Activated T-helper 9 cell treated with anti-CD3 and anti-CD28 coated beads, Interleukin-2, amount 50 U/mL, for 16 hours (primary cell): ENCODE measurements around the gene B4GALNT1.
"Not testable (repeated sequence)": the region's sequence is repeated elsewhere in the genome, so short reads cannot be mapped to it uniquely, and the experiment has no call there.

Experiments used
- DNase-seq: peaks from one replicate; pipeline ENCODE4 v3.0.0-alpha.2; 2020; ENCODE audit warnings: low read depth

Gene B4GALNT1

GRCh38 chr12:57620936-57621496, 12.0 kb downstream of the B4GALNT1 start:
- DNase-seq, result no peak

- no peak for DNase-seq
These were observed 12.6 kb downstream of the B4GALNT1 start for GRCh38 chr12:57620245-57620935.

- DNase-seq, result no peak
These were observed 13.4 kb downstream of the B4GALNT1 start for GRCh38 chr12:57619434-57620244.

GRCh38 chr12:57618966-57619433, 14.0 kb downstream of the B4GALNT1 start:
- DNase-seq, result no peak

- DNase-seq, result not testable (repeated sequence)
These were observed 14.6 kb downstream of the B4GALNT1 start for GRCh38 chr12:57618431-57618830.

GRCh38 chr12:57617942-57618341, 15.1 kb downstream of the B4GALNT1 start:
- no peak for DNase-seq

GRCh38 chr12:57616383-57617101, 16.5 kb downstream of the B4GALNT1 start:
- DNase-seq, result no peak

- no peak for DNase-seq
These were observed 17.4 kb downstream of the B4GALNT1 start for GRCh38 chr12:57615637-57616036.

GRCh38 chr12:57614948-57615500, 18.0 kb downstream of the B4GALNT1 start:
- no peak for DNase-seq

GRCh38 chr12:57614178-57614947, 18.6 kb downstream of the B4GALNT1 start:
- no peak for DNase-seq

- no peak for DNase-seq
These were observed 19.4 kb downstream of the B4GALNT1 start for GRCh38 chr12:57613427-57614109.

GRCh38 chr12:57612711-57613426, 20.1 kb downstream of the B4GALNT1 start:
- DNase-seq, result no peak

- DNase-seq, result no peak
These were observed 20.9 kb downstream of the B4GALNT1 start for GRCh38 chr12:57611827-57612710.

GRCh38 chr12:57611108-57611826, 21.7 kb downstream of the B4GALNT1 start, which contains the start of gene ARHGEF25:
Gene ARHGEF25, plus strand, starts transcription at chr12:57611435. Its CDS starts 460 bp downstream, at chr12:57611895.
- peak; percentile 30 for DNase-seq

- no peak for DNase-seq
These were observed 22.4 kb downstream of the B4GALNT1 start for GRCh38 chr12:57610554-57611107.

- no peak for DNase-seq
These were observed 23.0 kb downstream of the B4GALNT1 start for GRCh38 chr12:57609781-57610553.
